ENCODE data around the gene TTC6.

GRCh38 chr14:37623971-37624370 is 28.5 kb downstream of the TTC6 start:
- TF ChIP-seq MAFK (IDR thresholded peaks at IDR 0.05; ENCODE audit: partially characterized antibody): no peak
- TF ChIP-seq USF2 (IDR thresholded peaks at IDR 0.05): no peak
- no peak for TF ChIP-seq BHLHE40 (IDR thresholded peaks at IDR 0.05; ENCODE audit: low read depth, low read length)
- no peak for TF ChIP-seq MAX (IDR thresholded peaks at IDR 0.05)
- TF ChIP-seq CTCF (IDR thresholded peaks at IDR 0.05): no peak
- no peak for TF ChIP-seq PHF8 (IDR thresholded peaks at IDR 0.05; ENCODE audit: borderline replicate concordance, low read depth)
- no peak for TF ChIP-seq POLR2A (IDR thresholded peaks at IDR 0.05; ENCODE audit: low read length)
- TF ChIP-seq RAD21 (conservative IDR thresholded peaks at IDR 0.05 in 1 of 2, IDR thresholded peaks at IDR 0.05 in 1 of 2): no peak
- no peak for TF ChIP-seq MYC (IDR thresholded peaks at IDR 0.05; ENCODE audit: borderline replicate concordance, low read length)
